GM20431 (cell line): ENCODE data around the gene KICS2.

Experiments
- in situ Hi-C: fragments of 300-500 bp; cut with MseI, MboI; formaldehyde crosslinking; loops from one replicate; pipeline ENCODE4 v1.15.0; 2020; ENCODE audit warnings: low sequenced_read_pairs; ENCODE audit not compliant: unreplicated experiment

KICS2 gene

GRCh38 chr12:64222009-64222765, at the start of gene KICS2:
TSS of gene KICS2 (minus strand) at chr12:64222296. CDS start at chr12:64222237, 59 bp downstream.
- in situ Hi-C loops: no loop called here

GRCh38 chr12:64270411-64270810, 48.3 kb upstream of the KICS2 start:
- in situ Hi-C loops: no loop called here

- in situ Hi-C loops: no loop called here
These were observed 47.1 kb upstream of the KICS2 start for GRCh38 chr12:64269161-64269560.

- in situ Hi-C loops: no loop called here
These were observed 46.3 kb upstream of the KICS2 start for GRCh38 chr12:64268409-64268808.

- in situ Hi-C loops: no loop called here
These were observed 43.7 kb upstream of the KICS2 start for GRCh38 chr12:64265839-64266238.

GRCh38 chr12:64261813-64262212, 39.7 kb upstream of the KICS2 start:
- in situ Hi-C loops: no loop called here

GRCh38 chr12:64258576-64258975, 36.5 kb upstream of the KICS2 start:
- in situ Hi-C loops: loop anchor here (10.0 kb wide), 1 partner anchor 414 kb away; the partner anchor contains the start of gene SRGAP1

GRCh38 chr12:64256166-64256800, 34.2 kb upstream of the KICS2 start:
- in situ Hi-C loops: loop anchor here (10.0 kb wide), 1 partner anchor 411 kb away; the partner anchor contains the start of gene SRGAP1

- in situ Hi-C loops: loop anchor here (10.0 kb wide), 1 partner anchor 410 kb away; the partner anchor contains the start of gene SRGAP1
These were observed 33.2 kb upstream of the KICS2 start for GRCh38 chr12:64255249-64255648.

- in situ Hi-C loops: loop anchor here (10.0 kb wide), 1 partner anchor 409 kb away; the partner anchor contains the start of gene SRGAP1
These were observed 31.3 kb upstream of the KICS2 start for GRCh38 chr12:64253356-64253755.

- in situ Hi-C loops: loop anchor here (10.0 kb wide), 1 partner anchor 408 kb away; the partner anchor contains the start of gene SRGAP1
These were observed 30.6 kb upstream of the KICS2 start for GRCh38 chr12:64252681-64253080.

GRCh38 chr12:64243809-64244208, 21.7 kb upstream of the KICS2 start:
- in situ Hi-C loops: no loop called here

- in situ Hi-C loops: no loop called here
These were observed 18.7 kb upstream of the KICS2 start for GRCh38 chr12:64240781-64241180.

GRCh38 chr12:64237382-64237781, 15.3 kb upstream of the KICS2 start:
- in situ Hi-C loops: no loop called here

- in situ Hi-C loops: no loop called here
These were observed 14.5 kb upstream of the KICS2 start for GRCh38 chr12:64236549-64236948.

GRCh38 chr12:64232196-64232595, 10.1 kb upstream of the KICS2 start:
- in situ Hi-C loops: no loop called here

- in situ Hi-C loops: no loop called here
These were observed 7.7 kb upstream of the KICS2 start for GRCh38 chr12:64229796-64230195.

- in situ Hi-C loops: no loop called here
These were observed 7.1 kb upstream of the KICS2 start for GRCh38 chr12:64229240-64229639.

GRCh38 chr12:64225626-64226025, 3.5 kb upstream of the KICS2 start:
- in situ Hi-C loops: no loop called here

GRCh38 chr12:64221651-64222008, 466 bp downstream of the KICS2 start:
- in situ Hi-C loops: no loop called here

- in situ Hi-C loops: no loop called here
These were observed 2.0 kb downstream of the KICS2 start for GRCh38 chr12:64220046-64220445.
